Dedifferentiated amniotic fluid mesenchymal stem cell (primary cell): ENCODE data around the gene TESK1.
"Not testable (repeated sequence)": the region's sequence is repeated elsewhere in the genome, so short reads cannot be mapped to it uniquely, and the experiment has no call there.

Experiments used
- DNase-seq: peaks from one replicate; pipeline ENCODE4 v3.0.0-alpha.2; 2016; ENCODE audit errors: extremely low spot score

Gene TESK1

DNA sequence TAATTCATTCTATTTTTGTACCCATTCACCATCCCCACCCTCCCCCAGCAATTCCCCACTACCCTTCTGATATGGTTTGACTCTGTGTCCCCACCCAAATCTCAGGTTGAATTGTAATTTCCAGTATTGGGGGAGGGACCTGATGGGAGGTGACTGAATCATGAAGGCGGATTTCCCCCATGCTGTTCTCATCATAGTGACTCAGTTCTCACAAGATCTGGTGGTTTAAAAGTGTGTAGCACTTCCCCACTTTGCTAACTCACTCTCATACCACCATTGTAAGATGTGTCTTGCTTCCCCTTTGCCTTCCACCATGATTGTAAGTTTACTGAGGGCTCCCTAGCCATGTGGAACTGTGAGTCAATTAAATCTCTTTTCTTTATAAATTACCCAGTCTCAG lies 25.9 kb upstream of the TESK1 start:
- no peak for DNase-seq

DNA sequence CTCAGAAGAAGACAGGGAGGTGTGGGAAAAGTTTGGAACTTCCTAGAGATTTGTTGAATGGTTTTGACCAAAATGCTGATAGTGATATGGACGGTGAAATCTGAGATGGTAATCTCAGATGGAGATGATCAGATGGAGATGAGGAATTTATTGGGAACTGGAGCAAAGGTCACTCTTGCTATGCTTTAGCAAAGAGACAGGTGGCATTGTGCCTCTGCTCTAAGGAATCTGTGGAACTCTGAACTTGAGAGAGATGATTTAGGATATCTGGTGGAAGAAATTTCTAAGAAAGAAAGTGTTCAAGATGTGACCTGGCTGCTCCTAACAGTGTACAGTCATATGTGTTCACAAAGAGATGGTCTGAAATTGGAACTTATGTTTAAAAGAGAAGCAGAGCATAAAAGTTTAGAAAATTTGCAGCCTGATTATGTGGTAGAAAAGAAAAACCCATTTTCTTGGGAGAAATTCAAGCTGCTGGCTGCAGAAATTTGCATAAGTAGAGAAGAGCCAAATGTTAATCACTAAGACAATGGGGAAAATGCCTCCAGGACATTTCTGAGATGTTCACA lies 25.3 kb upstream of the TESK1 start:
- DNase-seq = not testable (repeated sequence)

DNA sequence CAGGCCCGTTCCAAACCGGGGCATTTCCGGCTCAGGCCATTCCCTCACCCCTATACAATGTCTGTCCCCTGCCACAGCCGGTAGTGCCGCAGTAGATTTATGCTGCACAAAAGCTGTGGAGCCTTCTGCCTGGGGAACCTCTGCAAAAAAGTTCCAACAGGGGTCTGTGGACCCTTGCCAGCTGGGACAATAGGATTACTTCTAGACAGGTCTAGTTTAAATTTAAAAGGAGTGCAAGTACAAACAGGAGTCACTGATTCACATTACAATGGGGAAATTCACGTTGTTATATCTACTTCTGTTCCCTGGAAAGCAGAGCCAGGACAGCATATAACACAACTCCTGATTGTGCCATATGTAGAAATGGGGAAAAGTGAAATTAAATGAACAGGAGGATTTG lies 21.5 kb upstream of the TESK1 start:
- not testable (repeated sequence) for DNase-seq

DNA sequence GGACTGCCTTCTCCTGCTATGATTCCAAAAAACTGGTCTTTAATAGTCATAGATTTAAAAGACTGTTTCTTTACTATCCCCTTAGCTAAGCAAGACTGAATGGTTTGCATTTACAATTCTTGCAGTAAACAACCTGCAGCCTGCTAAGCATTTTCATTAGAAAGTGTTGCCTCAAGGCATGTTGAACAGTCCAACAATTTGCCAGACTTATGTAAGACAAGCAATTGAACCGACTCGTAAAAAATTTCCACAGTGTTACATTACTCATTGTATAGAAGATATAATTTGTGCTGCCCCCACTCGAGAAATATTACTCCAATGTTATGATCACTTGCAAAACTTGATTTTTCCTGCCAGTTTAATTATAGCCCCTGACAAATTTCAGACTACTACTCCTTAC lies 20.4 kb upstream of the TESK1 start:
- DNase-seq = not testable (repeated sequence)

DNA sequence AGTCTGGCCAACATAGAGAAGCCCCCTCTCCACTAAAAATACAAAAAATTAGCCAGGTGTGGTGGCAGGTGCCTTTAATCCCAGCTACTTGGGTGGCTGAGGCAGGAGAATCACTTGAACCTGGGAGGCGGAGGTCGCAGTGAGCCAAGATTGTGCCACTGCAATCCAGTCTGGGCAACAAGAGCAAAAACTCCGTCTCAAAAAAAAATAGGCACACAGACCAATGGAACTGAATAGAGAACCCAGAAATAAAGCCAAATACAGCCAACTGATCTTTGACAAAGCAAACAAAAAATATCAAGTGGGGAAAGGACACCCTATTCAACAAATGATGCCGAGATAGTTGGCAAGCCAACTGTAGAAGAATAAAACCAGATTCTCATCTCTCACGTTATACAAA lies 16.6 kb upstream of the TESK1 start:
- not testable (repeated sequence) for DNase-seq

DNA sequence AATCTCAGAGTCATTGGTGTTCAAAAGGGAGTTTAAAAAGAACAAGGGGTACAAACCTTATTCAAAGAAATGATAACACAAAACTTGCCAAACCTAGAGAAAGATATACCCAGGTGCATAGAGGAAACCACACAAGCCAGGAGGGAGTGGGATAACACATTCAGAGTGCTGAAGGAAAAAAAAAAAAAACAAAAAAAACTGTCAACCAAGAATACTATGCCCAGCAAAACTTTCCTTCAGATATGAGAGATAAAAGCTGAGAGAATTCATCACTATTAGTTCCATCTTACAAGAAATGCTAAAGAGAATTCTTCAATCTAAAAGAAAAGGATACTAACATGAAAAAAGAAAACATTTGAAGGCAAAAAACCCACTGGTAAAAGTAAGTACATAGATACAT lies 11.5 kb upstream of the TESK1 start:
- DNase-seq = no peak

DNA sequence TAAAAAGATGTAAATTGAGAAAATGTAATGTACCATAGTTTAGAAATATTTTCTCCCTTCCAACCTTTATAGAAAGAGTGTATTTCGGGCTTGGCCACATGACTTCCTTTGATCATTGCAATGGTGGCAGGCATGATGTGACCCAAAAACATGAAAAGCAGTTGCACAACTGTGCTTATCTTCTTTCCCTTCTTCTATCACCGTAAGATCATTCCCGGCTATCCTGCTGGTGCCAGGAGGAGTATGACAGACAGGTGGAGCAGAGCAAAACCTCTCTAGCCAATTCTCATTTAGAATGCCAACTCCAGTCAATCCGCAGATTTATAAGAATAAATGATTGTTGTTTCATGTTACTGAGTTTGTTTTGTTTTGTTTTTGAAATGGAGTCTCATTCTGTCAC lies 10.6 kb upstream of the TESK1 start:
- no peak for DNase-seq

DNA sequence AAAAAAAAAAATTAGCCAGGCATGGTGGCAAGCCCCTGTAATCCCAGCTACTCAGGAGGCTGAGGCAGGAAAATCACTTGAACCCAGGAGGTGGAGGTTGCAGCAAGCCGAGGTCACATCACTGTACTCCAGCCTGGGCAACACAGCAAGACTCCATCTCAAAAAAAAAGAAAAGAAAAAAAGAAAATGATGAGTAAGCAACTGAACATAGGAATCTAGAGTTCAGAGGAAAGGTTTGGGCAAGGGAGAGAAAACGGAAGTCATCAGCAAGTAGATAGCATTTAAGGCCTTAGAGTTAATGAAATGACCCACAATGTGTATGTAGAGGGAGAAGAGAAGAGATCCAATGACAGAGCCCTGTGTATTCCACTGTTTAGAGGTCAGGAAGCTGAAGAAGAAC lies 8.2 kb upstream of the TESK1 start:
- not testable (repeated sequence) for DNase-seq

DNA sequence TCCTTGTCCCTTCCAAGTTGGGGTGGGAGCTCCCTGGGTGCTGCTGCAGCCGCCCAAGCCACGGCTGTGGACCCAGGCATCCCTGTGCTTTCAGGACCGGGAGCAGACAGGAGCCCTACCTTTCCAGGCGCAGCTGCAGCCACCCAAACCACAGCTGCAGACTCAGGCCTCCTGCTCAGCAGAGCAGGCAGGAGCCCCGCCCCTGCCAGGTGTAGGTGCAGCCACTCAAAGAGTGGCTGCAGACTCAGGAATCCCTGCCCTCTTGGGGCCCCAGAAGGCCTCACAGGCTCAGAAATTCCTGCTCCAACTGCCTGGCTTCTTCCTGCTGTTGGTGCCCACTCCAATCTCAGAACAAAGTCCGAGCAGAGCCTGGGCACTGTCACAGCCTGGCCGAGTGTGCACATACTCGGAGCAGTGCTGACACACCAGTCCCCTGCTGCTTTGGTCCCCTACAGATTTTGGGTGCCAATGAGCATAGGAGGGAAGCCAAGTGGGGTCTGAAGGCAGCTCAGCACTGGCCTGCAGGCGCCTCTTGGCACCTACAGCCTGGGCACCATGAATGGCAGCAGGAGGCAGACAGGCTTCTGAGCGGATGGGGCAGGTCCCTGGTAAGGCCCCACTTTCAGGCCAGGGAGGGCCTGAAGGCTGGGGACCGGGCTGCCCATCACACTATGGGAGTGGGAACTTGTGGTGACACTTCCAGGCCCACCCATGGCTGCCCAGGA lies 6.0 kb upstream of the TESK1 start:
- no peak for DNase-seq

DNA sequence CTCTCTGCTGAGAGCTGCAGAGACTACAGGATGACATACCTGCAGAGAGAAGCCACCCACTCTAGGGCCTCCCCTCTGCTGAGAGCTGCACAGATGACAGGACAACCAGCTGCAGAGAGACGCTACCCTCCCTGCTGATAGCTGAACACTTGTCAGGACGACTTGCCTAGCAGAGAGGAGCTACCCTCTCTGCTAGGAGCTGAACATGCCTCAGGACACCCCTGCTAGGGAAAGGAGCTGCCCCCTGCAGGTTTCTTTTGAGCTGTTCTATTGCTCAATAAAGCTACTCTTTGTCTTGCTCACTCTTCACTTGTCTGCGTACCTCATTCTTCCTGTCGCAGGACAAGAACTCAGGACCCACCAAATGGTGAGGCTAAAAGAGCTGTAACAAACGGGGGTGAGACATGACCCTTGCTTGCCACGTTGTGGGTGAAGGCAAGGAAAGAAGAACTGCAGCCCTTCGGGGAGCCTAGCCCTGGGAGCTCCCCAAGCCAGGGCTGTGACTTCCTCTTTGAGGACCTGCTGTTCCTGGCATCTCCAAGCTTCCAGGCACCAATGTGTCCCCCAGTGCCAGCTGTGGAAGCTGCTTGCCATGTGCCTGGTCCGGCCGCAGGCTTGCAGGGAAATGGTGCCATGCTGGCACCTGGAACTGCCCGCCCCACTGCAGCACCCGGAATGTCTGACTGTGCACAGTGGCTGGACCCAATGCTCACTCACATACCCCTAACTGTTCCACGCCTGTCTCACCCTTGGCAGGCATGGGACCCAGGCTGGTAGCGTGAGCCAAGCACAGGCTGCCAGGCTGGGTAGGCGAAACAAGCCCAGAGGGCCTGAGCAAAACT lies 5.1 kb upstream of the TESK1 start:
- DNase-seq = no peak

DNA sequence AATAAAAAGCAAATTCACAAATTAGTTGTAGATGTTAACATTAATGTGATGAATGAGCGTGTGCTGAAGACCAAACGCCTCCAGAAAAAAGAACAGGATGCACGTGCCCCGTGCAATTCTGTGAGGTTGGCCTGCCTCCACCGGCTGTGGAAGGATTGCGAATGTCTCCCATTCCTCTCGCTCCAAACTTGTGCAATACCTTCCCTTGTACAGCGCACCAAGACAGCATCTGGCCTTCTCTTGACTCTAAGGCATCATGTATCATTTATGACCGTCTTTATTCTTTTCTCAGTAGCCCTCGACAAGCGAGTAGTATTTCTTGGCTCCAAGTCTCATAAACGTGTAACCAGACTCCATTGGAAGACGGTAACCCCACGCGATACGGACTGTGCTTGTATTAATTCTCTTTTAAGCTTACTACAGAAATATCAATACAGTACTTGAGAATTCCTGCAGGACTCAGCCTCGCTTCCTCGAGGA lies 1.5 kb upstream of the TESK1 start:
- DNase-seq = peak; percentile 61

DNA sequence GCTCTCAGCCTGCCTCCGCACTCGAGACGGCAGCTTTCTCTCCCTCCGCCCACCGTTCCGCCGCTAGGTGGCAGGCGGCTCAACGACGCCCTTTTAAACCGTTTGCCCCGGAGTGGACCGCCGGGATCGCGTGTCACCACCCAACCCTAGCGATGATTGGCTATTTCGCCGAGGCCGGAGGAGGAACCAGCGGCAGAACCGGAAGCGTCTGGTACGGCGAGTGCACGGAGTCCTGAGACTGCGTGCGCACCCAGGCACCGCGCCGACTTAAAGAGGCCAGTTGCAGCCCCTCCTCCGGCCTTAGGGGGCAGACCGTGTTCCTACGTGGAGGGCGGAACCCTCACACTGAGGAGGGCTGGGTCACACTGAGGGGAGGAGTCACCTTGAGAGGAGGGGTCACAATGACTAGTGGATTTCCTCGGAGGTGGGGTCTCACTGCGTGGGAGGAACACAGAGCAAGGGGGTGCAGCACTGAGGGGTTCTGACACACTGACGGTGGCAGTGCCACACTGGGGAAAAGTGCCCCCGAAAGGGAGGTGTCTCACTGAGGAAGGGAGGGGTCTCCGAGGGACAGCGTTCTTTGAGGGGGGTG lies 980 bp upstream of the TESK1 start:
- DNase-seq = peak; percentile 99

DNA sequence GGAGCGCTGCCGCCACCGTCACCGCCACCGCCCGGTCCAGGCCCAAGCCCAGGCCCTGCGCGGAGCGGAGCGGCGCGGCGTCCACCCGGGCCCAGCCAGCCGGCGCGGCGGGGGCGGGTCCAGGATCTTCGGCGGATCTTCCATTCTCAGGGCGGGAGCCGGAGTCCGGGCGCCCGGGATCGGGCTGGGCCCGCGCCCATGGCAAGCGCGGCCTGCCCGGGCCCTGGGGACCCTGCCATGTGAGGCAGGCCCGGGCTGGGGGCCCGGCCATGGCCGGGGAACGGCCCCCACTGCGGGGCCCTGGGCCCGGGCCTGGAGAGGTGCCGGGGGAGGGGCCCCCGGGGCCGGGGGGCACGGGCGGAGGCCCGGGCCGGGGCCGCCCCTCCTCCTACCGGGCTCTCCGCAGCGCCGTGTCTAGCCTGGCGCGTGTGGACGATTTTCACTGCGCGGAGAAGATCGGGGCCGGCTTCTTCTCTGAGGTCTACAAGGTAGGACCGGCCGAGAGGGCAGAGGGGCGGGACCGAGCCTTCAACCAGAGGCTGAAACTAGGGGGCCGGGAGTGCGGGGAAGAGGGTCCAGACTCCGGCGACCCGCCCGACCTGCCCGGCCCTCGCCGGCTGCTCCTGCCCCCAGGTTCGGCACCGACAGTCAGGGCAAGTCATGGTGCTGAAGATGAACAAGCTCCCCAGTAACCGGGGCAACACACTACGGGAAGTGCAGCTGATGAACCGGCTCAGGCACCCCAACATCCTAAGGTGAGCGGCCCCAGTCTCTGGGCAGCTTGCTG lies 482 bp downstream of the TESK1 start:
- no peak for DNase-seq

DNA sequence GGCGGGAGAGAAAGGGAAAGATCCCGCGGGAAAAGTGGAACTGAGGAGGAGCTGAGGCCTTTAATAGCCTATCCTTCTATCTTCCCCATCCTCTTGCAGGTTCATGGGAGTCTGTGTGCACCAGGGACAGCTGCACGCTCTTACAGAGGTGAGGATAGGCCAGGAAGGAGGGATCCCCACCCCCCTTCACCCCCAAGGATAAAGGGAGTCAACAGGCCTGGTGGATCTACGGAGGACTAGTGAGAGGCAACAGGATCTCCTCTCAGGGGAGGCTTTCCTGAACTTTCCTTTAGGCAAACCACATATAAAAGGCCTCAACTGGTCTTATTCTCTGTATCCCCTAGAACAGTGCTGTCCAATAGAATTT lies 1.1 kb downstream of the TESK1 start:
- no peak for DNase-seq

DNA sequence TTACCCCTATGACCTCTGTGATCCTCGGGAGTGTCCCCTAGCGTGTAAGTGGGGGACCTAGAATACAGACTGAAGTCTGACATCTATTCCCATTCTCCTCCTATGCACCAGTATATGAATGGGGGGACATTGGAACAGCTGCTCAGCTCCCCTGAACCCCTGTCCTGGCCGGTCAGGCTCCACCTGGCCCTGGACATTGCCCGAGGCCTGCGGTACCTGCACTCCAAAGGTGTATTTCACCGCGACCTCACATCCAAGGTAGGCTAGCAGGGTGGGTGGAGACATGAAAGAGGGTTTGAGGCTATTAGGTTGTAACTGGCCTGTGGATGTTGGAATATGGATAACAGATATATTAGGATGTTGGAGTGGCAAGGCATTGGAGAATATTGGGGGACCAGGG lies 1.7 kb downstream of the TESK1 start:
- DNase-seq = no peak

DNA sequence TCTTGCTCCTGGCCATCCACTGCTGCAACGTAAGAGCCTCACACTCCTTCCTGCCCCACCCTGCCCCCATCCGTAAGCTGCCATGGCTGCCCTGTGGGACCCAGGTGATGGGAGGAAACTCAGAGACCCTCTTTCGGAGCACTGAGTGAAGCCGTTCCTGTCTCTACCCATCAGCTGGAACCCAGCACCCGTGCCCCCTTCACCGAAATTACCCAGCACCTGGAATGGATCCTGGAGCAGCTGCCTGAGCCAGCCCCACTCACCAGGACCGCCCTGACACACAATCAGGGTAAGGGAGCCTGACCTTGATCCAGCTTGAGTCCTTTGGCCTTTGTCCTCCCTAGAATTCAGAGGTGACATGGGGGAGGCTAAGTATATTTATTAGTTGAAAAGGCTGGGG lies 3.2 kb downstream of the TESK1 start:
- no peak for DNase-seq

DNA sequence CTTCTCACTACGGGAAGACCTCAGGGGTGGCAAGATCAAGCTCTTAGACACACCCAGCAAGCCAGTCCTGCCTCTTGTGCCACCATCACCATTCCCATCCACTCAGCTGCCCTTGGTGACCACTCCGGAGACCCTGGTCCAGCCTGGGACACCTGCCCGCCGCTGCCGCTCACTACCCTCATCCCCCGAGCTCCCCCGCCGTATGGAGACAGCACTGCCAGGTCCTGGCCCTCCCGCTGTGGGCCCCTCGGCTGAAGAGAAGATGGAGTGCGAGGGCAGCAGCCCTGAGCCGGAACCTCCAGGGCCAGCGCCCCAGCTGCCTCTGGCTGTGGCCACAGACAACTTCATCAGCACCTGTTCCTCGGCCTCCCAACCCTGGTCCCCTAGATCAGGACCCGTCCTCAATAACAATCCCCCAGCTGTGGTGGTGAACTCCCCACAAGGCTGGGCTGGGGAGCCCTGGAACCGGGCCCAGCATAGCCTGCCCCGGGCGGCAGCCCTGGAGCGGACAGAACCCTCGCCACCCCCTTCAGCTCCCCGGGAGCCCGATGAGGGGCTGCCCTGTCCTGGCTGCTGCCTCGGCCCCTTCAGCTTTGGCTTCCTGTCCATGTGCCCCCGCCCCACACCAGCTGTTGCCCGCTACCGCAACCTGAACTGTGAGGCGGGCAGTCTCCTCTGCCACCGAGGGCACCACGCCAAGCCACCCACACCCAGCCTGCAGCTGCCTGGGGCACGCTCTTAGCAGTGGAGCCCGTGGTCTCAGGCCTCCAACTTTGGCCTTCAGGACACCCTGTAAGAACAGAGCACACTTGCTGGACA lies 4.1 kb downstream of the TESK1 start:
- no peak for DNase-seq

DNA sequence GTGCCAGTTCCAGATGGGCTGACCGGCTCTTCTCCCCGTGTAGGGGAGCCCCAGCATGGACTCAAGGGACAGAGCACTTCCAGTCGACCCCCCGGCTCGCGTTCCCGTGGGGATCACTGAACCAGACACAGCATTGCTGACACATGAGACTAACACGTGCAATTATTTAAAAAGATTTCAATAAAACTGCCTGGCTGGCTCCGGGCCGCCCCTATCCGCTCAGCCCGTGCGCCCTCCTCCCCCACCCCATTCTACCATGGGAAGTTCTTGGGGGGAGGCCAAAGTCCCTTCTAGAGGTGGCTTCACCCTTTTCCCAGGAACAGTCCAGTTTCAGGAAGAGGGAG lies 4.7 kb downstream of the TESK1 start:
- no peak for DNase-seq

DNA sequence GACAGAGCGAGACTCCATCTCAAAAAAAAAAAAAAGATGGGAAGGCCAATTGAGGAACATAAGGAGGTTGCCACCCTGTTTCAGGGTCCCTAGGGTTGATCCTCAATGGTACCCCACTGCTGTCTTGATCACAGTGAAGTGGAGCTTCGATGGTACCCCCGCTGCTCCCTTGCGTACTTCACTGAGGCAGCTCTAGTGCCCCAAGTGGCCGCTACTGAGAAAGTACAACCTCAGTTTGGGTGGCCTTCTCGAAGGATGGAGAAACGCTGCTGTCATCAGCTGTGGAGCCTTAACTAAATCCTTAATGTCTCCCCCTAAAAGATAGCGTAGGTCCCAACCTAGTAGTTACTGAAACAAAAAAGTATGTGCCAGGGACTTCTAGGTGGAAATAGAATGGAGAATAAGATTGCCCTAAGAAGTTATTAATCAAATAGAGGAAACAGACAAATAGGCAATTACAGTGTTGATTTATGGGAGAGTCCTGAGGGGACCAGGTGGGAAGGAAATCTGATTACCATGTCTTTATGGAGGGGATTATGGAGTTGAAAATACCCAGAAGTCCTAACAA lies 6.3 kb downstream of the TESK1 start:
- DNase-seq = peak; percentile 22

DNA sequence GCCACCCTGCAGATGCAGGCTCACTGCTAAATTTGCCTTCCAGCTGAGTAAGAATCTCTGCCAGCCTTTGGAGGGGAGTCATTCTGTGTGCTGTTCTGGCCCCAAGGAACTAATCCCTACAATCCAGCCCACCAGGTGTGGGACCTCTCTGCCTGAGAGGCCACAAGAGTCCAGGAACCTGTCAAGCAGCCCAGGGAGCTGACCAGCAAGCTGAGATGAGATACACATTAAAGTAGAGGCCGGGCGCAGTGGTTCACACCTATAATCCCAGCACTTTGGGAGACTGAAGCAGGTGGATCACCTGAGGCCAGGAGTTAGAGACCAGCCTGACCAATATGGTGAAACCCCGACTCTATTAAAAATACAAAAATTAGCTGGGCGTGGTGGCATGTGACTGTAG lies 7.0 kb downstream of the TESK1 start:
- DNase-seq = not testable (repeated sequence)

DNA sequence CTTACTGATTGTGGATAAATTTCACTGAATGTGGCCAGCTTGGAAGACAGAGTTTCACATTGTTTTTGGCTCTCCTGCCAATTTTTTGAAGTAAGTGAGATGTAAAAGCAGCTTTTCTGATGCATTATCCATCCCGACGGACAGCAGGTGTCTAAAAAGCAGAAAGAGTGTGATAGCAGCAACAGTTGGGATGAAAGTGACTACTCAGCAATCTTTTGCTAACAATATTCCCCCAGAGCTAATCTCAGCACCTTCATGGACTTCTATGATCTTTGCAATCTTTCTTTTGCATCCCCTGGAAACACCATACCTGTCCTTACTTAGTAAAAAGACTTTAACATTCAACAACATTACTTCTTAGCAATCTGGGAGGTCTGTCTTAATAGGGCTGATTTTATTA lies 7.8 kb downstream of the TESK1 start:
- no peak for DNase-seq
